Kasumi-1 (cell line): Measurements from ENCODE around the gene USP15.
"Not testable (repeated sequence)": the region's sequence is repeated elsewhere in the genome, so short reads cannot be mapped to it uniquely, and the experiment has no call there.

Experiments used
- DNase-seq, 2 experiments: peaks; one replicate each; lab custom pipeline; 2025; lab: John Stamatoyannopoulos, UW

USP15 gene

DNA sequence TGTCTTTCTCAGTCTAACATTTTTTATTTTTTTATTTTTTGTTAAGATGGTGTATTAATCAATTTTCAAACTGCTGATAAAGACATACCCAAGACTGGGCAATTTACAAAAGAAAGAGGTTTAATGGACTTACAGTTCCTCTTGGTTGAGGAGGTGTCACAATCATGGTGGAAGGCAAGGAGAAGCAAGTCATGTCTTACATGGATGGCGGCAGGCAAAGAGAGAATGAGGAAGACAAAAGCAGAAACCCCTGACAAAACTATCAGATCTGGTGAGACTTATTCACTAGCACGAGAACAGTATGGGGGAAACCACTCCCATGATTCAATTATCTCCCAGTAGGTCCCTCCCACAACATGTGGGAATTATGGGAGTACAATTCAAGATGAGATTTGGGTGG is 195.2 kb downstream of the USP15 start:
- DNase-seq, result not testable (repeated sequence)

DNA sequence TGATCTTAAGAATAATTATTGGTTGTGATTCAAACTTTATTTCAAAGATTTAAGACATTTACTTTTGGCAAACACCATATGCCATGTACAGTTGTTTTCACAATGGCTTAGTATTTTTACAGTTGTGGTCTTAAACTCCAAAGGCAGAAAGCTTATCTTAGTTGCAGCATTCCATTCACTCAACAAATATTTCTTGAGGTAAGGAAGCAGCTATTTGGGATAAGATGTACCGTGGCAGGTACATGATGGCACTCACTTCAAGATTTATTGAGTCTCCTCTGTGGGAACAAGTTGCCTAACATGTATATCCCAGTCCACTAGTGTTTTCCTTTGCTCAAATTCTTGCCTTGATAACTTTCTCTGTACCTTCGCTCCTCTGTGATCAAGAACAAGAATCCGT is 198.4 kb downstream of the USP15 start:
- no peak for DNase-seq

DNA sequence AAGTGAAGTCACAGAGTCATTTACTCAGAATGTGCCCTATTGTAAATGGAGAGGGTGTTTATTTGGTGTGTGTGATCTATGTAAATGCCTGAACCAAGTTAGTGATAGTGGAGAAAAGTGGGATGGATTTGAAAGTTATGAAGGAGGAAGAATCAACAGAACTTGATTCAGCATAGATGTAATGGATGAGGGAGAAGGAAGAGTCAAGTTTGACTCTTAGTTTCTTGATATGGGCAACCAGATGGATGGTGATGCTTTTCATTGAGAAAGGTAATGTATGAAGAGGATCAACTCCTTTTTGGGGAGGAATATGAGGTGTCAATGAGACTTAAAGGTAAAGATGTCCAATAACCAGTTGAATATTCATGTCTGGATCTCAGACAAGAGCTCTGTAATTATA is 199.8 kb downstream of the USP15 start:
- DNase-seq, result no peak

DNA sequence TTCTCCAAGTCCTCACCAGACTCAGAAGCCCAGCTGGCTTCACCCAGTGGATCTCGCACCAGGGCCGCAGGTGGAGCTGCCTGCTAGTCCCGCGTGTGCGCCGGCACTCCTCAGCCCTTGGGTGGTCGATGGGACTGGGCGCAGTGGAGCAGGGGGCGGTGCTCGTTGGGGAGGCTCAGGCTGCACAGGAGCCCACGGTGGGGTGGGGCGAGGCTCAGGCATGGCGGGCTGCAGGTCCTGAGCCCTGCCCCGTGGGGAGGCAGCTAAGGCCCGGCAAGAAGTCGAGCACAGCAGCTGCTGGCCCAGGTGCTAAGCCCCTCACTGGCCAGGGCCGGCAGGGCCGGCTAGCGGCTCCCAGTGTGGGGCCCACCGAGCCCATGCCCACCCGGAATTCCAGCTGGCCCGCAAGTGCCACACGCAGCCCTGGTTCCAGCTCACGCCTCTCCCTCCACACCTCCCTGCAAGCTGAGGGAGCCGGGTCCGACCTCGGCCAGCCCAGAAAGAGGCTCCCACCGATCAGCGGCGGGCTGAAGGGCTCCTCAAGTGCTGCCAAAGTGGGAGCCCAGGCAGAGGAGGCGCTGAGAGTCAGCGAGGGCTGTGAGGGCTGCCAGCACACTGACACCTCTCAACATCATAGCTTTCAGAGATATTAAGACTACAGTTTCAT is 201.1 kb downstream of the USP15 start:
- DNase-seq, result not testable (repeated sequence)

DNA sequence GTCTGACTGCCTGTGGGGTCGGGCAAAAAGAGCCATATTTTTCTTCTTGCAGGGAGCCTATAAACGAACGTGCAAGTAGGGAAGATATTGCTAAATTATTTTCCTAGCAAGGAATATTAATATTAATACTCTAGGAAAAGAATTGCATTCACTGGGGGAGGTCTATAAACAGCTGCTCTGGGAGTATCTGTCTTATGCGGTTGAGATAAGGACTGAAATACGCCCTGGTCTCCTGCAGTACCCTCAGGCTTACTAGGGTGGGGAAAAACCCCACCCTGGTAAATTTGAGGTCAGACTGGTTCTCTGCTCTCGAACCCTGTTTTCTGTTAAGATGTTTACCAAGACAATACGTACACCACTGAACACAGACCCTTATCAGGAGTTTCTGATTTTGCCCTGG is 203.0 kb downstream of the USP15 start:
- DNase-seq, result not testable (repeated sequence)
